Measurements from ENCODE around the gene SUSD4.

The SUSD4 gene

GRCh38 chr1:223348439-223348838 is 15.5 kb downstream of the SUSD4 start:
- Histone ChIP-seq H3K27ac (ENCODE audit: low read depth, low read length, poor library complexity, severe bottlenecking) (no peak overlapping the region), H3K9me2 (ENCODE audit: low read depth, low read length) (no peaks in the 10 kb centered on the region), H3K27me3 (ENCODE audit: insufficient read depth, low read length) (no peaks in the 10 kb centered on the region), H3K36me3 (ENCODE audit: insufficient read depth, low read length) (no peaks in the 10 kb centered on the region), H3F3A (ENCODE audit: insufficient read depth, low read length) (no peaks in the 10 kb centered on the region), H3K9me3 (ENCODE audit: low read length) (no peaks in the 10 kb centered on the region), H3K4me1 (ENCODE audit: insufficient read depth, low read length, severe bottlenecking) (no peaks in the 10 kb centered on the region), H3K79me2 (ENCODE audit: insufficient read depth, low read length) (no peaks in the 10 kb centered on the region), H3K4me2 (ENCODE audit: low read length) (no peak overlapping the region), H3K4me3 (ENCODE audit: low read depth, low read length, poor library complexity, severe bottlenecking) (no peak overlapping the region), H4K20me1 (ENCODE audit: insufficient read depth, low read length) (no peaks in the 10 kb centered on the region), H3K9ac (ENCODE audit: low read length) (no peak overlapping the region), H2AFZ (ENCODE audit: low read length) (no peak overlapping the region)
- TF ChIP-seq EZH2 (IDR thresholded peaks at IDR 0.05; ENCODE audit: borderline replicate concordance, low read length) (no peak), CTCF (IDR thresholded peaks at IDR 0.05; ENCODE audit: low read length) (no peak)

GRCh38 chr1:223347583-223347982 is 16.4 kb downstream of the SUSD4 start:
- Histone ChIP-seq H3K4me1 (ENCODE audit: insufficient read depth, low read length, severe bottlenecking) (no peaks in the 10 kb centered on the region), H3K9ac (ENCODE audit: low read length) (no peak overlapping the region), H3F3A (ENCODE audit: insufficient read depth, low read length) (no peaks in the 10 kb centered on the region), H3K79me2 (ENCODE audit: insufficient read depth, low read length) (no peaks in the 10 kb centered on the region), H3K9me2 (ENCODE audit: low read depth, low read length) (no peaks in the 10 kb centered on the region), H3K27ac (ENCODE audit: low read depth, low read length, poor library complexity, severe bottlenecking) (no peak overlapping the region), H3K27me3 (ENCODE audit: insufficient read depth, low read length) (no peaks in the 10 kb centered on the region), H3K36me3 (ENCODE audit: insufficient read depth, low read length) (no peaks in the 10 kb centered on the region), H4K20me1 (ENCODE audit: insufficient read depth, low read length) (no peaks in the 10 kb centered on the region), H3K4me3 (ENCODE audit: low read depth, low read length, poor library complexity, severe bottlenecking) (no peak overlapping the region), H3K9me3 (ENCODE audit: low read length) (no peaks in the 10 kb centered on the region), H3K4me2 (ENCODE audit: low read length) (no peak overlapping the region), H2AFZ (ENCODE audit: low read length) (no peak overlapping the region)
- no peak for TF ChIP-seq EZH2 (IDR thresholded peaks at IDR 0.05; ENCODE audit: borderline replicate concordance, low read length)
- TF ChIP-seq CTCF (IDR thresholded peaks at IDR 0.05; ENCODE audit: low read length): no peak

GRCh38 chr1:223346311-223346710 is 17.7 kb downstream of the SUSD4 start:
- no peaks in the 10 kb centered on the region for H4K20me1 ChIP-seq (ENCODE audit: insufficient read depth, low read length)
- no peaks in the 10 kb centered on the region for H3K4me1 ChIP-seq (ENCODE audit: insufficient read depth, low read length, severe bottlenecking)
- no peaks in the 10 kb centered on the region for H3K9me2 ChIP-seq (ENCODE audit: low read depth, low read length)
- H3K36me3 ChIP-seq (ENCODE audit: insufficient read depth, low read length): no peaks in the 10 kb centered on the region
- H3K4me3 ChIP-seq (ENCODE audit: low read depth, low read length, poor library complexity, severe bottlenecking): no peak overlapping the region
- H3K9ac ChIP-seq (ENCODE audit: low read length): no peak overlapping the region
- no peak for TF ChIP-seq EZH2 (IDR thresholded peaks at IDR 0.05; ENCODE audit: borderline replicate concordance, low read length)
- no peak for TF ChIP-seq CTCF (IDR thresholded peaks at IDR 0.05; ENCODE audit: low read length)
- no peaks in the 10 kb centered on the region for H3K9me3 ChIP-seq (ENCODE audit: low read length)
- H3K27ac ChIP-seq (ENCODE audit: low read depth, low read length, poor library complexity, severe bottlenecking): no peak overlapping the region
- no peaks in the 10 kb centered on the region for H3K79me2 ChIP-seq (ENCODE audit: insufficient read depth, low read length)
- no peak overlapping the region for H3K4me2 ChIP-seq (ENCODE audit: low read length)
- H3K27me3 ChIP-seq (ENCODE audit: insufficient read depth, low read length): no peaks in the 10 kb centered on the region
- H3F3A ChIP-seq (ENCODE audit: insufficient read depth, low read length): no peaks in the 10 kb centered on the region
- H2AFZ ChIP-seq (ENCODE audit: low read length): no peak overlapping the region

Measured in OCI-LY1 (cell line).